Neuronal stem cell (in vitro differentiated cells): ENCODE results near the gene TMED10.

Experiments used
- DNase-seq: peaks from one replicate; pipeline ENCODE4 v3.0.0-alpha.2; 2013; ENCODE audit warnings: low spot score
- H2AFZ ChIP-seq: one replicate; pipeline ENCODE4 v1.6.1; 2013; ENCODE audit warnings: mild to moderate bottlenecking, low read length, inconsistent platforms
- H2AK5ac ChIP-seq: 2 replicates; pipeline ENCODE4 v1.6.1; 2013; ENCODE audit warnings: low read depth, mild to moderate bottlenecking, inconsistent platforms, low read length, moderate library complexity, mixed read lengths
- H2BK120ac ChIP-seq: 2 replicates; pipeline ENCODE4 v1.6.1; 2013; ENCODE audit warnings: low read depth, mild to moderate bottlenecking, inconsistent platforms, low read length, moderate library complexity, mixed read lengths
- H2BK12ac ChIP-seq: one replicate; pipeline ENCODE4 v1.6.1; 2013; ENCODE audit warnings: low read length, inconsistent platforms
- H2BK15ac ChIP-seq: 2 replicates; pipeline ENCODE4 v1.6.1; 2013; ENCODE audit warnings: mild to moderate bottlenecking, low read length, inconsistent platforms, mixed read lengths
- H2BK5ac ChIP-seq: one replicate; pipeline ENCODE4 v1.6.1; 2013; ENCODE audit warnings: inconsistent platforms, mild to moderate bottlenecking, low read length, moderate library complexity
- H3K14ac ChIP-seq: one replicate; pipeline ENCODE4 v1.6.1; 2013; ENCODE audit warnings: low read length, inconsistent platforms
- H3K18ac ChIP-seq: 2 replicates; pipeline ENCODE4 v1.6.1; 2013; ENCODE audit warnings: low read length, inconsistent platforms
- H3K23ac ChIP-seq: 2 replicates; pipeline ENCODE4 v1.6.1; 2013; ENCODE audit warnings: low read depth, mild to moderate bottlenecking, mixed read lengths, low read length, inconsistent platforms; ENCODE audit not compliant: poor library complexity
- H3K27ac ChIP-seq: replicated peaks from 3 replicates; pipeline ENCODE4 v1.5.1; 2013; ENCODE audit warnings: low read length, inconsistent platforms
- H3K27me3 ChIP-seq, 3 experiments: 2 replicates each; pipeline ENCODE4 v1.6.1; 2013; ENCODE audit warnings: low read length in 3 of 3, mild to moderate bottlenecking in 2 of 3, inconsistent platforms in 1 of 3, low read depth in 1 of 3, mixed read lengths in 1 of 3, moderate library complexity in 1 of 3; ENCODE audit not compliant: control insufficient read depth in 3 of 3, insufficient read depth in 3 of 3
- H3K36me3 ChIP-seq, 2 donors: replicated peaks in 1 of 2; 2 replicates each; pipeline ENCODE4 v1.6.1; 2013; ENCODE audit warnings: low read length in 2 of 2; ENCODE audit not compliant: control insufficient read depth in 2 of 2, insufficient read depth in 2 of 2
- H3K4ac ChIP-seq: 2 replicates; pipeline ENCODE4 v1.6.1; 2013; ENCODE audit warnings: inconsistent platforms, mild to moderate bottlenecking, low read length, moderate library complexity
- H3K4me1 ChIP-seq, 2 donors: 1 replicate in 1 of 2; 2 replicates in 1 of 2; pipeline ENCODE4 v1.6.1; 2013; ENCODE audit warnings: low read length in 2 of 2, low read depth in 1 of 2; ENCODE audit not compliant: control insufficient read depth in 2 of 2, insufficient read depth in 1 of 2
- H3K4me2 ChIP-seq: one replicate; pipeline ENCODE4 v1.6.1; 2013; ENCODE audit warnings: mild to moderate bottlenecking, low read length, inconsistent platforms; ENCODE audit not compliant: insufficient read depth, poor library complexity, severe bottlenecking
- H3K4me3 ChIP-seq, 2 donors: 2 replicates each; pipeline ENCODE4 v1.5.1; 2013; ENCODE audit warnings: low read length in 2 of 2, mild to moderate bottlenecking in 2 of 2, inconsistent platforms in 1 of 2, moderate library complexity in 1 of 2
- H3K79me1 ChIP-seq: one replicate; pipeline ENCODE4 v1.6.1; 2013; ENCODE audit warnings: low read depth, mild to moderate bottlenecking, inconsistent platforms, low read length, moderate library complexity
- H3K9ac ChIP-seq: one replicate; pipeline ENCODE4 v1.6.1; 2013; ENCODE audit warnings: mild to moderate bottlenecking, low read depth, low read length, inconsistent platforms; ENCODE audit not compliant: poor library complexity
- H3K9me3 ChIP-seq, 2 donors: replicated peaks in 1 of 2; 2 replicates each; pipeline versions ENCODE3 to v1.6.1; 2013; ENCODE audit warnings: low read length in 2 of 2, mild to moderate bottlenecking in 2 of 2, inconsistent platforms in 1 of 2, low read depth in 1 of 2, mixed read lengths in 1 of 2, moderate library complexity in 1 of 2; ENCODE audit not compliant: control insufficient read depth in 2 of 2, insufficient read depth in 1 of 2
- H4K8ac ChIP-seq: one replicate; pipeline ENCODE4 v1.6.1; 2013; ENCODE audit warnings: low read depth, mild to moderate bottlenecking, inconsistent platforms, low read length, moderate library complexity
- H4K91ac ChIP-seq: one replicate; pipeline ENCODE4 v1.6.1; 2013; ENCODE audit warnings: low read length, low read depth, mild to moderate bottlenecking, inconsistent platforms; ENCODE audit not compliant: poor library complexity
- WGBS, 2 donors: extraction: QIAGEN DNeasy Blood & Tissue Kit; methylation state at CpG; one replicate each; pipeline ENCODE4 v1.1.7; 2013; ENCODE audit warnings: missing lambda C conversion rate in 2 of 2, mixed read lengths in 1 of 2; ENCODE audit not compliant: insufficient read length in 2 of 2, insufficient replicate concordance in 1 of 2; ENCODE audit errors: extremely low coverage in 2 of 2; 5-methylcytosine and 5-hydroxymethylcytosine counted together

TMED10 gene

DNA sequence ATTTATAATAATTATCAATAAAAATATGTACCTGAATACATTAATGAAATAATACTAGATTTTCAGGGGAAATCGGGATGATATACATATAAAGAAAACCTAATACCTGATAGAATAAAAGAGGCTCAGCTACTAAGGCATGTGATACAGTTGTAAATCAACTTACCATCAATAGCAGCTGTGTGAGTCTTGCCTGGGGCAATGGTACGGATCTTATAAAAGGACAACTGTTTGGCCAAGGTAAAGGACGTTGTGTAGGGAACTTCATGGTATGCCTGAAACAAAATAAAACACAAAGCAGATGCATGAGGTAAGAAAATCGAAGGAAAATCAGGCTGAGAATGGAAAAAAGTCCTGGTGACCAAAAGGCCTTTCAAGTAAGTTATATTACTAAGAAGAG is 74.9 kb downstream of the TMED10 start:
- H3K4me3 ChIP-seq: no peak overlapping the region
- no peaks in the 10 kb centered on the region for H3K27me3 ChIP-seq
- H3K18ac ChIP-seq: no peak overlapping the region
- H3K4me2 ChIP-seq: no peak overlapping the region
- no peak overlapping the region for H3K14ac ChIP-seq
- no peak for DNase-seq
- H2BK15ac ChIP-seq: no peak overlapping the region
- WGBS, 2 donors: no CpG with 5 or more reads among the region's 4 CpGs
- H4K91ac ChIP-seq: no peak overlapping the region
- no peak overlapping the region for H2BK120ac ChIP-seq
- H3K9me3 ChIP-seq: no peaks in the 10 kb centered on the region
- no peaks in the 10 kb centered on the region for H3K79me1 ChIP-seq
- H3K4ac ChIP-seq: no peak overlapping the region
- H3K4me1 ChIP-seq: peaks cover 0 to 4% of the 10 kb centered on the region in 2 donors
- H2AK5ac ChIP-seq: no peak overlapping the region
- H3K27ac ChIP-seq: no peak overlapping the region
- no peak overlapping the region for H2BK5ac ChIP-seq
- H3K23ac ChIP-seq: no peak overlapping the region
- H2BK12ac ChIP-seq: no peak overlapping the region
- no peak overlapping the region for H2AFZ ChIP-seq
- H3K9ac ChIP-seq: no peak overlapping the region
- H3K36me3 ChIP-seq: peaks cover 26 to 70% of the 10 kb centered on the region in 2 donors
- no peak overlapping the region for H4K8ac ChIP-seq

DNA sequence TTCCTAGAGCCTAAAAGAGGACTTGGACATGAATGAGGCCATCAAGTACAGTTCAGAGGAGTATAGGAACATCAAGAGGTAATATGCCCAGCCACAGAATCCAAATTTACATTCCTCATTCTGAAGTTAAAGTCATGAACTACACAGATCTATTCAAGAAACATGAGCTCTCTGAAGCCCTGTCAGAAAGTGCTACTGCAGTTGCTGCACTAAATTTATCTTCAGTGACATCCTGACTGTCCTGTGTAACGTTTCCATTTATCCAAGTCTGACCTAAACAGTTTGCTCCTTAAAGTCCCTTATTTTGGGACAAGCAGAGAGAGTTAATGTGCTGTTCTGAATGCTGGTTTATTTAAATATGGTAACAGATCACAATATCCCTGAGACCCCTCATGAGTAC is 77.7 kb downstream of the TMED10 start:
- no peak overlapping the region for H2BK120ac ChIP-seq
- no peak overlapping the region for H3K23ac ChIP-seq
- no peaks in the 10 kb centered on the region for H3K9me3 ChIP-seq
- H4K8ac ChIP-seq: no peak overlapping the region
- no peak overlapping the region for H3K14ac ChIP-seq
- H3K4me2 ChIP-seq: no peak overlapping the region
- DNase-seq: no peak
- WGBS, 2 donors: no CpG with 5 or more reads among the region's 1 CpG
- no peak overlapping the region for H2AK5ac ChIP-seq
- H3K36me3 ChIP-seq: peaks cover 20 to 72% of the 10 kb centered on the region in 2 donors
- H2BK5ac ChIP-seq: no peak overlapping the region
- H3K27ac ChIP-seq: no peak overlapping the region
- no peak overlapping the region for H3K4me3 ChIP-seq
- H4K91ac ChIP-seq: no peak overlapping the region
- no peak overlapping the region for H3K18ac ChIP-seq
- H2BK12ac ChIP-seq: no peak overlapping the region
- no peak overlapping the region for H2BK15ac ChIP-seq
- peaks cover 0 to 4% of the 10 kb centered on the region in 2 donors for H3K4me1 ChIP-seq
- H2AFZ ChIP-seq: no peak overlapping the region
- no peak overlapping the region for H3K9ac ChIP-seq
- H3K79me1 ChIP-seq: no peaks in the 10 kb centered on the region
- H3K4ac ChIP-seq: no peak overlapping the region
- H3K27me3 ChIP-seq: no peaks in the 10 kb centered on the region

DNA sequence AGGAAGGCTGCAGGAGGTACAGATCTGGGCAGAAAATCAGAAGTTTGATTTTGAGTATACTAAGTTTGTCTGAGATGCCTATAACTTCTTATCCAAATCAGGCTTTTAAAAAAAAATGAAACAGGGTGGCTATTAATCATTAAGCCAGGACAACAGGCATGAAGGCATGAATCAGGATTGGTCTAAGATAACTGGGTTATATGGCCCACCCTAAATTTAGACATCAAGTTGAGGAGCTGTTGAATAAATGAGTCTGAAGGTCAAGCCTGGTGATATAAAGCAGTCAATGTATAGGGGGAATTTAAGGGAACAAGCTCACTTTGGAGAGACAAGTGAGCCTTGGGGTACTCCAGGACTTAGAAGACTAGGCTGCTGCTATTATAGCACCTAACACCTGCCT is 78.2 kb downstream of the TMED10 start:
- Histone ChIP-seq H3K9me3 (no peaks in the 10 kb centered on the region), H2AFZ (no peak overlapping the region), H2BK120ac (no peak overlapping the region), H3K27ac (no peak overlapping the region), H2BK12ac (no peak overlapping the region), H3K27me3 (no peaks in the 10 kb centered on the region), H3K4me1 (peaks cover 0 to 4% of the 10 kb centered on the region in 2 donors), H3K79me1 (no peaks in the 10 kb centered on the region), H3K9ac (no peak overlapping the region), H3K18ac (no peak overlapping the region), H3K4ac (no peak overlapping the region), H2BK5ac (no peak overlapping the region), H2AK5ac (no peak overlapping the region), H3K4me3 (no peak overlapping the region), H4K91ac (no peak overlapping the region), H2BK15ac (no peak overlapping the region), H3K23ac (no peak overlapping the region), H3K14ac (no peak overlapping the region), H3K36me3 (peaks cover 20 to 69% of the 10 kb centered on the region in 2 donors), H3K4me2 (no peak overlapping the region), H4K8ac (no peak overlapping the region)
- DNase-seq: no peak

DNA sequence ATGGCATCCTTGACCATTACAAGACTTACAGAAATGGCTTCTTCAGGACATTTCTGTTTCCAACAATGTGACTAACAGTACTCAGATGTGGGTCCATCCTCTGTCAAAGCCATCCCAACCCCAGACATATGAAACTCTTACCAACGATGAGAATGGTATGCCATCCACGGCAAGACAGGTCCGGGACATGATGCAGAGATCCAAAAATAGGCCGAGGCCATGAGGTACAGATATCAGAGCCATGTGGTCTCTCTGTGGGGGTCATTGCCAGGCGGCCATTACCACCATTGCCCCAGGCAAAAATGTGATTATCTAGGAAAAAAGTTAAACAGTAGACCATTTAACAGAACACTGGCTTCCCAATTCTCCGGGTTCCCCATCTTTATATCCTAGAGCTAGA is 79.5 kb downstream of the TMED10 start:
- H3K23ac ChIP-seq: no peak overlapping the region
- H3K18ac ChIP-seq: no peak overlapping the region
- no peak overlapping the region for H3K4ac ChIP-seq
- no peak overlapping the region for H2AFZ ChIP-seq
- no peak overlapping the region for H3K14ac ChIP-seq
- no peak overlapping the region for H4K91ac ChIP-seq
- no peak overlapping the region for H2AK5ac ChIP-seq
- H3K27me3 ChIP-seq: no peaks in the 10 kb centered on the region
- no peak overlapping the region for H2BK120ac ChIP-seq
- H2BK5ac ChIP-seq: no peak overlapping the region
- no peak for DNase-seq
- WGBS, 2 donors: no CpG with 5 or more reads among the region's 6 CpGs
- no peaks in the 10 kb centered on the region for H3K9me3 ChIP-seq
- no peak overlapping the region for H3K4me3 ChIP-seq
- no peak overlapping the region for H2BK15ac ChIP-seq
- no peak overlapping the region for H4K8ac ChIP-seq
- peaks cover 20 to 71% of the 10 kb centered on the region in 2 donors for H3K36me3 ChIP-seq
- H3K79me1 ChIP-seq: no peaks in the 10 kb centered on the region
- H3K4me2 ChIP-seq: no peak overlapping the region
- peaks cover 0 to 4% of the 10 kb centered on the region in 2 donors for H3K4me1 ChIP-seq
- no peak overlapping the region for H2BK12ac ChIP-seq
- H3K27ac ChIP-seq: no peak overlapping the region
- no peak overlapping the region for H3K9ac ChIP-seq
